ENCODE results near the gene OCRL.

GRCh38 chrX:129525162-129525561, 14.9 kb upstream of the OCRL start:
- TF ChIP-seq EZH2 (IDR thresholded peaks at IDR 0.05; ENCODE audit: low read length) = no peak
- no peak for TF ChIP-seq CTCF (optimal IDR thresholded peaks at IDR 0.05 in 1 of 3, IDR thresholded peaks at IDR 0.05 in 1 of 3, conservative IDR thresholded peaks at IDR 0.05 in 1 of 3; ENCODE audit: extremely low read depth in 1 of 3, insufficient read depth in 2 of 3, low read length in 3 of 3)

All from keratinocyte (primary cell).